ENCODE results near the gene PHYH.

GRCh38 chr10:13239923-13240322 lies 59.9 kb downstream of the PHYH start:
- TF ChIP-seq CTCF (IDR thresholded peaks at IDR 0.05; ENCODE audit: low read length) (no peak), EZH2 (IDR thresholded peaks at IDR 0.05; ENCODE audit: borderline replicate concordance, low read length) (no peak)
